ENCODE data around the gene CILP2.

DNA sequence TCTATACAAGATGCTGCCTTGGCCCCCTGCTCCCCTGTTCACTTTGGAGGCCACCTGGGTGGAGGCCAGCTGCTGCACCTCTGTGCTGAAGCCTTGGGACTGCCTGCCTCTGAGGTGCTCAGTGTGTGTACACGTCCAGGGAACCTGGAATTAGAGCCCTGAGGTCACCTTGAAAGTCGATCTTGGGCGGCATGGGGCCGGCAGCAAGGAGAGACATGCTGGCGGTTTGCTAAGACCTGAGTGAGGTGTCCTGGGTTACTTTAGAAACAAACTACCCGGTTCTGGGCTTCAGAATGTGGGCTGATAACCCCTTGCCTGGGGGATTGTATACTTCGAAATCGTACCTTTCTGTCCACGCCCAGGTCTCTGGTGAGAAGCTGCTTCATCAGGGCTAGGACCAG, 48.3 kb upstream of the CILP2 start:
- TF ChIP-seq, protein P1, sequence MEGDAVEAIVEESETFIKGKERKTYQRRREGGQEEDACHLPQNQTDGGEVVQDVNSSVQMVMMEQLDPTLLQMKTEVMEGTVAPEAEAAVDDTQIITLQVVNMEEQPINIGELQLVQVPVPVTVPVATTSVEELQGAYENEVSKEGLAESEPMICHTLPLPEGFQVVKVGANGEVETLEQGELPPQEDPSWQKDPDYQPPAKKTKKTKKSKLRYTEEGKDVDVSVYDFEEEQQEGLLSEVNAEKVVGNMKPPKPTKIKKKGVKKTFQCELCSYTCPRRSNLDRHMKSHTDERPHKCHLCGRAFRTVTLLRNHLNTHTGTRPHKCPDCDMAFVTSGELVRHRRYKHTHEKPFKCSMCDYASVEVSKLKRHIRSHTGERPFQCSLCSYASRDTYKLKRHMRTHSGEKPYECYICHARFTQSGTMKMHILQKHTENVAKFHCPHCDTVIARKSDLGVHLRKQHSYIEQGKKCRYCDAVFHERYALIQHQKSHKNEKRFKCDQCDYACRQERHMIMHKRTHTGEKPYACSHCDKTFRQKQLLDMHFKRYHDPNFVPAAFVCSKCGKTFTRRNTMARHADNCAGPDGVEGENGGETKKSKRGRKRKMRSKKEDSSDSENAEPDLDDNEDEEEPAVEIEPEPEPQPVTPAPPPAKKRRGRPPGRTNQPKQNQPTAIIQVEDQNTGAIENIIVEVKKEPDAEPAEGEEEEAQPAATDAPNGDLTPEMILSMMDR (IDR thresholded peaks at IDR 0.05): no peak
- TF ChIP-seq POLR2A (IDR thresholded peaks at IDR 0.05) (no peak), POLR2AphosphoS5 (IDR thresholded peaks at IDR 0.05) (no peak)
